ENCODE measurements around the gene PPP1R15A. TPM values are rescaled to one million over a fixed set of nuclear protein-coding genes. Genes with fewer than 3 reads are reported as not detected.
A peak's percentile ranks its signal among the peaks of the same experiment; 100 is the strongest.

Gene PPP1R15A
- total RNA-seq, 2 donors from 2014 or later: 23.9 to 33.3 TPM

GRCh38 chr19:48837687-48838086 lies 34.5 kb upstream of the PPP1R15A start:
- H3K4me1 ChIP-seq: no peaks in the 10 kb centered on the region
- H3K27me3 ChIP-seq: no peaks in the 10 kb centered on the region
- H3K27ac ChIP-seq: no peak overlapping the region
- no peaks in the 10 kb centered on the region for H3K36me3 ChIP-seq
- H3K9me3 ChIP-seq: no peaks in the 10 kb centered on the region
- H3K4me3 ChIP-seq: no peak overlapping the region
- H3K9ac ChIP-seq (ENCODE audit: low read depth in 2 of 2, low read length in 2 of 2): no peak overlapping the region
- intact Hi-C loops (cut with DNase I): no loop called here
- TF ChIP-seq, protein P1, sequence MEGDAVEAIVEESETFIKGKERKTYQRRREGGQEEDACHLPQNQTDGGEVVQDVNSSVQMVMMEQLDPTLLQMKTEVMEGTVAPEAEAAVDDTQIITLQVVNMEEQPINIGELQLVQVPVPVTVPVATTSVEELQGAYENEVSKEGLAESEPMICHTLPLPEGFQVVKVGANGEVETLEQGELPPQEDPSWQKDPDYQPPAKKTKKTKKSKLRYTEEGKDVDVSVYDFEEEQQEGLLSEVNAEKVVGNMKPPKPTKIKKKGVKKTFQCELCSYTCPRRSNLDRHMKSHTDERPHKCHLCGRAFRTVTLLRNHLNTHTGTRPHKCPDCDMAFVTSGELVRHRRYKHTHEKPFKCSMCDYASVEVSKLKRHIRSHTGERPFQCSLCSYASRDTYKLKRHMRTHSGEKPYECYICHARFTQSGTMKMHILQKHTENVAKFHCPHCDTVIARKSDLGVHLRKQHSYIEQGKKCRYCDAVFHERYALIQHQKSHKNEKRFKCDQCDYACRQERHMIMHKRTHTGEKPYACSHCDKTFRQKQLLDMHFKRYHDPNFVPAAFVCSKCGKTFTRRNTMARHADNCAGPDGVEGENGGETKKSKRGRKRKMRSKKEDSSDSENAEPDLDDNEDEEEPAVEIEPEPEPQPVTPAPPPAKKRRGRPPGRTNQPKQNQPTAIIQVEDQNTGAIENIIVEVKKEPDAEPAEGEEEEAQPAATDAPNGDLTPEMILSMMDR (IDR thresholded peaks at IDR 0.05): no peak
- DNase-seq: no peak

- Histone ChIP-seq H3K4me1 (no peaks in the 10 kb centered on the region), H3K4me3 (no peak overlapping the region), H3K36me3 (no peaks in the 10 kb centered on the region), H3K9me3 (no peaks in the 10 kb centered on the region), H3K27me3 (no peaks in the 10 kb centered on the region), H3K27ac (no peak overlapping the region), H3K9ac (ENCODE audit: low read depth in 2 of 2, low read length in 2 of 2) (no peak overlapping the region)
- TF ChIP-seq, protein P1 (IDR thresholded peaks at IDR 0.05): no peak
- no peak for DNase-seq
- intact Hi-C loops (cut with DNase I): loop anchor here (5.0 kb wide), 1 partner anchor 194 kb away; the partner anchor contains the start of gene CA11
These were observed 31.2 kb upstream of the PPP1R15A start for GRCh38 chr19:48841047-48841446.

- TF ChIP-seq, protein P1 (IDR thresholded peaks at IDR 0.05): no peak
- Histone ChIP-seq H3K27ac (no peak overlapping the region), H3K36me3 (no peaks in the 10 kb centered on the region), H3K4me1 (no peaks in the 10 kb centered on the region), H3K9ac (ENCODE audit: low read depth in 2 of 2, low read length in 2 of 2) (no peak overlapping the region), H3K9me3 (no peaks in the 10 kb centered on the region), H3K27me3 (no peaks in the 10 kb centered on the region), H3K4me3 (no peak overlapping the region)
- no peak for DNase-seq
- intact Hi-C loops (cut with DNase I): loop anchor here (5.0 kb wide), 1 partner anchor 194 kb away; the partner anchor contains the start of gene CA11
These were observed 30.6 kb upstream of the PPP1R15A start for GRCh38 chr19:48841571-48841970.

- Histone ChIP-seq H3K9ac (ENCODE audit: low read depth in 2 of 2, low read length in 2 of 2) (no peak overlapping the region), H3K36me3 (no peaks in the 10 kb centered on the region), H3K27me3 (no peaks in the 10 kb centered on the region), H3K9me3 (no peaks in the 10 kb centered on the region), H3K27ac (no peak overlapping the region), H3K4me3 (no peak overlapping the region), H3K4me1 (no peaks in the 10 kb centered on the region)
- peak; percentile 55 for DNase-seq
- intact Hi-C loops (cut with DNase I): loop anchor here (2.0 to 5.0 kb wide), 3 partner anchors 54 to 195 kb away; partner anchors contain the start of gene CA11
- TF ChIP-seq, protein P1 (IDR thresholded peaks at IDR 0.05): peak; percentile 66
These were observed 29.4 kb upstream of the PPP1R15A start for GRCh38 chr19:48842789-48843162.

- Histone ChIP-seq H3K9ac (ENCODE audit: low read depth in 2 of 2, low read length in 2 of 2) (no peak overlapping the region), H3K27ac (no peak overlapping the region), H3K9me3 (no peaks in the 10 kb centered on the region), H3K4me3 (no peak overlapping the region), H3K27me3 (no peaks in the 10 kb centered on the region), H3K4me1 (no peaks in the 10 kb centered on the region), H3K36me3 (no peaks in the 10 kb centered on the region)
- intact Hi-C loops (cut with DNase I): loop anchor here (5.0 kb wide), 1 partner anchor 197 kb away; the partner anchor contains the start of gene CA11
- TF ChIP-seq, protein P1 (IDR thresholded peaks at IDR 0.05): no peak
- no peak for DNase-seq
These were observed 27.7 kb upstream of the PPP1R15A start for GRCh38 chr19:48844472-48844871.

All from colonic mucosa (tissue), 4 donors.